ENCODE measurements around the gene SLC12A7.
"Not testable (repeated sequence)": the region's sequence is repeated elsewhere in the genome, so short reads cannot be mapped to it uniquely, and the experiment has no call there.

Gene SLC12A7

GRCh38 chr5:1111727-1112289, at the start of gene SLC12A7:
Gene SLC12A7, minus strand, starts transcription at chr5:1112063. Its CDS starts 72 bp downstream, at chr5:1111991.
- Histone ChIP-seq H3K9ac (ENCODE audit: low read depth, low read length) (peak within 1 kb of the TSS; percentile 73), H3K4me1 (ENCODE audit: insufficient read depth, low read length) (peaks cover 12% of the 10 kb centered on the region), H3K36me3 (ENCODE audit: insufficient read depth, low read length) (no peaks in the 10 kb centered on the region)

DNA sequence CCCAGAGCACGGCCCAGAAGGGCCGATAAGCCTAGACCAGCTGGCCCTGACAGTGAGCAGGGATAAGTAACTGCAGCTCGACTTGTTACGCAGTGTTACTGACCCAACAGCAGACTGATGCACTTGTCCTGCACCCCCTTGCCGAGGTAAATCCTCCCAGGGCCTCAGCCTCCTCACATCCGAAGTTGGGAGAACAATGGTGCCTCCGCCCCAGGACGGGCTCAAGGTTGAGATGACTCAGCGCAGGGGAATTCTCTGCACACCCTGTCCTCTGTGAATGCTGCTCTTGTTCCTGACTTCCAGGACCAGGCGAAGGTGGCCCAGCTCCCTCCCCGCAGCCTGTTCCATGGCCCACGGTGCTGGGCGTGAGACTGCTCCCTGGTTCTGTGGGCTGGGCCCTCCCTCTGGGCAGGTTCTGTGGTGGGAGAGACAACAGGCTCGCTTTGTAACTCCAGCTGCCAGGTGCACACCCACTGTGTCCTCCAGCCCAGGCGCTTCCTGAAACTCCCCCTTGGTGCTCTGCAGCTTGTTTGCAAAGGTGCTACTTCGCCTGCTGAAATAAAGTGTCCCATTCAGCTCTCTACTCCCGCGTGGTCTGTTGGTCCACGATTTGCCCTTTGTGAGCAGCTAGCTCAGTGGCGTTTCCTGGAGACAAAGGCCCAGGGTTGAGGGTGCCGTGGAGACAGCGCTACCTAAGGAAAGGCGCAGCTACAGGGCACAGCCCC, 49.4 kb upstream of the SLC12A7 start:
- H3K9ac ChIP-seq (ENCODE audit: low read depth, low read length) = no peak overlapping the region
- H3K4me1 ChIP-seq (ENCODE audit: insufficient read depth, low read length) = no peaks in the 10 kb centered on the region
- H3K9me3 ChIP-seq (ENCODE audit: control insufficient read depth, insufficient read depth, low read length) = no peaks in the 10 kb centered on the region
- no peaks in the 10 kb centered on the region for H3K36me3 ChIP-seq (ENCODE audit: insufficient read depth, low read length)

More at GRCh38 chr5:1111727-1112289, at the start of gene SLC12A7:
- no peaks in the 10 kb centered on the region for H3K9me3 ChIP-seq (ENCODE audit: control insufficient read depth, insufficient read depth, low read length)

GRCh38 chr5:1159774-1160406, 48.0 kb upstream of the SLC12A7 start:
- Histone ChIP-seq H3K9ac (ENCODE audit: low read depth, low read length) (no peak overlapping the region), H3K9me3 (ENCODE audit: control insufficient read depth, insufficient read depth, low read length) (no peaks in the 10 kb centered on the region), H3K4me1 (ENCODE audit: insufficient read depth, low read length) (no peaks in the 10 kb centered on the region), H3K36me3 (ENCODE audit: insufficient read depth, low read length) (no peaks in the 10 kb centered on the region)

GRCh38 chr5:1159341-1159675, 47.4 kb upstream of the SLC12A7 start:
- no peak overlapping the region for H3K9ac ChIP-seq (ENCODE audit: low read depth, low read length)
- H3K9me3 ChIP-seq (ENCODE audit: control insufficient read depth, insufficient read depth, low read length) = no peaks in the 10 kb centered on the region
- H3K36me3 ChIP-seq (ENCODE audit: insufficient read depth, low read length) = no peaks in the 10 kb centered on the region
- no peaks in the 10 kb centered on the region for H3K4me1 ChIP-seq (ENCODE audit: insufficient read depth, low read length)

- Histone ChIP-seq H3K9me3 (ENCODE audit: control insufficient read depth, insufficient read depth, low read length) (no peaks in the 10 kb centered on the region), H3K36me3 (ENCODE audit: insufficient read depth, low read length) (no peaks in the 10 kb centered on the region), H3K9ac (ENCODE audit: low read depth, low read length) (no peak overlapping the region), H3K4me1 (ENCODE audit: insufficient read depth, low read length) (no peaks in the 10 kb centered on the region)
Observed at GRCh38 chr5:1158647-1159340, 46.9 kb upstream of the SLC12A7 start.

GRCh38 chr5:1157461-1157986, 45.7 kb upstream of the SLC12A7 start:
- not testable (repeated sequence) for H3K9me3 ChIP-seq (ENCODE audit: control insufficient read depth, insufficient read depth, low read length); H3K36me3 ChIP-seq (ENCODE audit: insufficient read depth, low read length); H3K4me1 ChIP-seq (ENCODE audit: insufficient read depth, low read length); H3K9ac ChIP-seq (ENCODE audit: low read depth, low read length)

GRCh38 chr5:1156754-1157460, 45.0 kb upstream of the SLC12A7 start:
- no peaks in the 10 kb centered on the region for H3K36me3 ChIP-seq (ENCODE audit: insufficient read depth, low read length)
- H3K9me3 ChIP-seq (ENCODE audit: control insufficient read depth, insufficient read depth, low read length) = no peaks in the 10 kb centered on the region
- H3K9ac ChIP-seq (ENCODE audit: low read depth, low read length) = no peak overlapping the region
- no peaks in the 10 kb centered on the region for H3K4me1 ChIP-seq (ENCODE audit: insufficient read depth, low read length)

DNA sequence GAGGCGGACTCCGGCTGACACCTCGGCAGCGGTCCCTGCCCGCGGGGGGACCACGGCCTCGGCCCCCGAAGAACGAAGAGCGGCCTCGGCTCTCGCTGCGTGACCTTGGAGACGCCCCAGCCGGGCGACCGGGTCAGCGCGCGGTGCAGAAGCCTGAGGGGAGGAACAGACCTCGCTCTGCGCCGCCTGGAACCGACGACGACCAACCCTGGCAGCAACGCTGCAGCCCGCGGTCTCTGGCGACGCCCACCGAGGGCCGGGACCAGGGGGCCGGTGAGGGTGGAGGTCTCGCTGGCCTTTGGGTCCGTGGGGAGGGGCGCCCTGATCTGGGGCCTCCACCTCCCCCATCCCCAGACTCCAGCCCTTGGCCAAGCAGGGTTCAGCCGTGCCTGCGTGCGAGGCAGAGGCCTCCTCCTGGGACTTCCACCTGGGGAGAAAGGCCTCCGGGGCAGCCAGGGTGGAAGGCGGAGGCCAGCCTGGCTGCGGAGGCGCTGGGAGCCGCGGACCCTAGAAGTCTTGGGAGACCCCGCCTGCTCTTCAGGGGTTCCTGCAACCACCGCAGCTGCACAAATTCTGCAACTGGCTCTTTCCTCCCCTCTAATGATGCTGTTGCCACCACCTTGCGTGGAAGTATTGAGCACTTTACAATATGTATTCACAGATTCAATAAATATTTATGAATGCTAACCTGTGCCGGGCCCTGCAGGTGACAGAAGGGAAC, 44.3 kb upstream of the SLC12A7 start:
- peak overlapping the region; percentile 36; the same call in 1 of the 2 replicates for H3K9ac ChIP-seq (ENCODE audit: low read depth, low read length)
- no peaks in the 10 kb centered on the region for H3K9me3 ChIP-seq (ENCODE audit: control insufficient read depth, insufficient read depth, low read length)
- no peaks in the 10 kb centered on the region for H3K36me3 ChIP-seq (ENCODE audit: insufficient read depth, low read length)
- H3K4me1 ChIP-seq (ENCODE audit: insufficient read depth, low read length) = no peaks in the 10 kb centered on the region

GRCh38 chr5:1155191-1156032, 43.5 kb upstream of the SLC12A7 start:
- Histone ChIP-seq H3K9me3 (ENCODE audit: control insufficient read depth, insufficient read depth, low read length) (no peaks in the 10 kb centered on the region), H3K9ac (ENCODE audit: low read depth, low read length) (peak overlapping the region; percentile 36; the same call in 1 of the 2 replicates), H3K36me3 (ENCODE audit: insufficient read depth, low read length) (no peaks in the 10 kb centered on the region), H3K4me1 (ENCODE audit: insufficient read depth, low read length) (no peaks in the 10 kb centered on the region)

GRCh38 chr5:1153428-1153827, 41.6 kb upstream of the SLC12A7 start:
- H3K4me1 ChIP-seq (ENCODE audit: insufficient read depth, low read length) = no peaks in the 10 kb centered on the region
- no peak overlapping the region for H3K9ac ChIP-seq (ENCODE audit: low read depth, low read length)
- no peaks in the 10 kb centered on the region for H3K36me3 ChIP-seq (ENCODE audit: insufficient read depth, low read length)
- no peaks in the 10 kb centered on the region for H3K9me3 ChIP-seq (ENCODE audit: control insufficient read depth, insufficient read depth, low read length)

DNA sequence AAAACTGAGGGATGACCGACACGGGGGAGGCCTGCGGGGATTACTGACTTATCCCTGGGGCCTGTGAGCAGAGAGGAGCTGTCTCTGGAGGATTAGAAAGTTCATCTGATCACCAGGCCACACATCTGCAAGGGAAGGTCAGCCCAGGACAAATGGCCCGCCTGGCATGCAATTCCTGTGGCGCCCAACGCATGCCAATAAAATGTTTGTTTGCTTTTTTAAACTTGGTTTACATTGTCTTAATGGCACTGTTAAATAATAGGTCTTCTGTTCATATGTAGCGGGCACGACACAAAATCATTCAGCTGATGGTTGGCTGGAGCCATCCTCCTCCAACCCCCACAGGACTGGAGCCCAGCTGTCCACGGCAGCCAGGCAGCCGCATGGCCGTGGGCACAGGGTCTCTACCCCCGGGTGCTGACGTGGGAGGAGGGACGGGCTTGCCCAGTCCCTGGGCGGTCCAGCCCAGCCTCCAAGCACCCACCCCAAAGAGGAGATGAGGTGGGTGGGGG, 41.0 kb upstream of the SLC12A7 start:
- no peak overlapping the region for H3K9ac ChIP-seq (ENCODE audit: low read depth, low read length)
- H3K9me3 ChIP-seq (ENCODE audit: control insufficient read depth, insufficient read depth, low read length) = no peaks in the 10 kb centered on the region
- no peaks in the 10 kb centered on the region for H3K36me3 ChIP-seq (ENCODE audit: insufficient read depth, low read length)
- no peaks in the 10 kb centered on the region for H3K4me1 ChIP-seq (ENCODE audit: insufficient read depth, low read length)

DNA sequence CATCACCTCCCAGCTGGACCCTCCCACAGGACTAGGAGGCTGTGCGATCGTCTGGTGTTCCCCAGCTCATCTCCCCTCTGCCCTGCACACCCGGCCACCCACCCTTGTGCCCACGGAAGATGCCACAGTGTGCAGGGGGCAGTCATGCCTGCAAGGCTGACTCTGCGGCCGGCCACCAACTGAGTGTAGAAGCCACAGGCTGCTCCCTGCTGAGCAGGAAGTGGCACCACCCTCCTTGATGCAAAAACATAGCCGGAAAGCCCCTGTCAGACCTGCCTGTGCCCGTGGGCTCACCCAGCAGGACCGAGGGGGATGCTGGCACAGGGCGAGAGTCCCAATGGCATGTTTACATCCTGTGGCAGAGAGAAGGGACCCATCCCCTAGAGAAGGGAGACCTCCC, 40.3 kb upstream of the SLC12A7 start:
- Histone ChIP-seq H3K36me3 (ENCODE audit: insufficient read depth, low read length) (no peaks in the 10 kb centered on the region), H3K9me3 (ENCODE audit: control insufficient read depth, insufficient read depth, low read length) (no peaks in the 10 kb centered on the region), H3K9ac (ENCODE audit: low read depth, low read length) (no peak overlapping the region), H3K4me1 (ENCODE audit: insufficient read depth, low read length) (no peaks in the 10 kb centered on the region)

- Histone ChIP-seq H3K4me1 (ENCODE audit: insufficient read depth, low read length) (no peaks in the 10 kb centered on the region), H3K9me3 (ENCODE audit: control insufficient read depth, insufficient read depth, low read length) (no peaks in the 10 kb centered on the region), H3K36me3 (ENCODE audit: insufficient read depth, low read length) (no peaks in the 10 kb centered on the region), H3K9ac (ENCODE audit: low read depth, low read length) (no peak overlapping the region)
Observed at GRCh38 chr5:1151316-1151715, 39.5 kb upstream of the SLC12A7 start.
